Activated CD4-positive, alpha-beta T cell treated with anti-CD3 and anti-CD28 coated beads for 48 hours (primary cell): ENCODE results near the gene PC.
A peak's percentile ranks its signal among the peaks of the same experiment; 100 is the strongest.

Source experiments
- DNase-seq: peaks from one replicate; pipeline ENCODE4 v3.0.0-alpha.2; 2020

The PC gene

GRCh38 chr11:66953081-66953833 is 4.9 kb downstream of the PC start:
- DNase-seq = no peak

GRCh38 chr11:66951927-66952337 is 6.3 kb downstream of the PC start:
- no peak for DNase-seq

GRCh38 chr11:66951135-66951534 is 7.0 kb downstream of the PC start:
- DNase-seq = no peak

- peak; percentile 60 for DNase-seq
Observed at GRCh38 chr11:66950112-66950535, 8.1 kb downstream of the PC start.

GRCh38 chr11:66938582-66939135 is 19.5 kb downstream of the PC start:
- no peak for DNase-seq

- DNase-seq = no peak
Observed at GRCh38 chr11:66937193-66937733, 20.9 kb downstream of the PC start.

GRCh38 chr11:66936311-66936711 is 21.9 kb downstream of the PC start:
- no peak for DNase-seq

GRCh38 chr11:66934950-66935779 is 23.0 kb downstream of the PC start:
- no peak for DNase-seq

- DNase-seq = no peak
Observed at GRCh38 chr11:66933531-66933930, 24.7 kb downstream of the PC start.

GRCh38 chr11:66932543-66932942 is 25.6 kb downstream of the PC start:
- DNase-seq = no peak

- no peak for DNase-seq
Observed at GRCh38 chr11:66929753-66930152, 28.4 kb downstream of the PC start.

GRCh38 chr11:66924272-66924671 is 33.9 kb downstream of the PC start:
- no peak for DNase-seq

GRCh38 chr11:66922551-66922950 is 35.6 kb downstream of the PC start:
- DNase-seq = no peak

GRCh38 chr11:66920978-66921784 is 37.0 kb downstream of the PC start:
- no peak for DNase-seq

GRCh38 chr11:66919923-66920322 is 38.3 kb downstream of the PC start:
- no peak for DNase-seq

- no peak for DNase-seq
Observed at GRCh38 chr11:66918741-66919140, 39.4 kb downstream of the PC start.

GRCh38 chr11:66915866-66916265 is 42.3 kb downstream of the PC start:
- no peak for DNase-seq

GRCh38 chr11:66915046-66915832 is 42.9 kb downstream of the PC start:
- no peak for DNase-seq

GRCh38 chr11:66914505-66914904 is 43.7 kb downstream of the PC start:
- DNase-seq = no peak

GRCh38 chr11:66912911-66913310 is 45.3 kb downstream of the PC start:
- DNase-seq = no peak

GRCh38 chr11:66912361-66912760 is 45.8 kb downstream of the PC start:
- no peak for DNase-seq

GRCh38 chr11:66910669-66911068 is 47.5 kb downstream of the PC start:
- no peak for DNase-seq
